HTR-8/SVneo (cell line): ENCODE data around the gene GDI2.
"Not testable (repeated sequence)": the region's sequence is repeated elsewhere in the genome, so short reads cannot be mapped to it uniquely, and the experiment has no call there.

Experiments
- DNase-seq: peaks from one replicate; pipeline ENCODE4 v3.0.0; 2011; ENCODE audit warnings: low spot score, mixed read lengths; ENCODE audit not compliant: insufficient read length
- FAIRE-seq: peaks from 2 replicates; lab custom pipeline; 2011; peaks lifted over from hg19 to GRCh38; lab: Jason Lieb, UNC

GDI2 gene

GRCh38 chr10:5794236-5794635, 19.0 kb downstream of the GDI2 start:
- DNase-seq (no peak), FAIRE-seq (no peak)

DNA sequence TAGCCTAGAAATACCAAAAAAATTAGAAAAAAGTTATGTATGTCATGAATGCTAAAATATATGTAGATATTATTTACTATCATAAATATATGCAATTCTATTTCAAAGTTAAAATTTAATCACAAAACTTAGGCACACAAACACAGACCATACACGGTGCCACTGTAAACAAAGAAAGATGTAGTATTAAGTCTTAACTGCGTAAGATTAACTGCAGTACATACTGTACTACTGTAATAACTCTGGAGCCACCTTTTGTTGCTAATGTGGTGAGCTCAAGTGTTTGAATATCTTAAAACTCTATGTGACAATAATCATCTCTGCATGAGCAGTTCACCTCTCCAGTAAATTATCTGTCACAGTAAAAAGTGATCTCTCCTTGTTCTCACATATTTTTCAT, 23.6 kb downstream of the GDI2 start:
- DNase-seq (no peak), FAIRE-seq (no peak)

- FAIRE-seq (no peak), DNase-seq (no peak)
Measured at GRCh38 chr10:5788969-5789368, 24.3 kb downstream of the GDI2 start.

DNA sequence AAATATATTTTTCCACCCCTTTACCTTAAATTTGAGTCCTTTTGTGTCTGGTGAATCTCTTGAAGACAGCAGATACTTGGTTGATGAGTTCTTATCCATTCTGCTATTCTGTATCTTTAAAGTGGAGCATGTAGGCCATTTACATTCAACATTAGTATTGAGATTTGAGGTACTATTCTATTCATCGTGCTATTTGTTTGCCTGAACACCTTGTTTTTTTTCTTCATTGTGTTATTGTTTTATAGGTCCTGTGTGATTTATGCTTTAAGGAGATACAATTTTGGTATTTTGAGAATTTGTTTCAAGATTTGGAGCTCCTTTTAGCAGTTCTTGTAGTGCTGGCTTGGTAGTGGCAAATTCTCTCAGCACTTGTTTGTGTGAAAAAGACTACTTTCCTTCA, 29.9 kb downstream of the GDI2 start:
- no peak for FAIRE-seq
- DNase-seq: no peak

GRCh38 chr10:5782174-5782573, 31.1 kb downstream of the GDI2 start:
- DNase-seq (no peak), FAIRE-seq (no peak)

DNA sequence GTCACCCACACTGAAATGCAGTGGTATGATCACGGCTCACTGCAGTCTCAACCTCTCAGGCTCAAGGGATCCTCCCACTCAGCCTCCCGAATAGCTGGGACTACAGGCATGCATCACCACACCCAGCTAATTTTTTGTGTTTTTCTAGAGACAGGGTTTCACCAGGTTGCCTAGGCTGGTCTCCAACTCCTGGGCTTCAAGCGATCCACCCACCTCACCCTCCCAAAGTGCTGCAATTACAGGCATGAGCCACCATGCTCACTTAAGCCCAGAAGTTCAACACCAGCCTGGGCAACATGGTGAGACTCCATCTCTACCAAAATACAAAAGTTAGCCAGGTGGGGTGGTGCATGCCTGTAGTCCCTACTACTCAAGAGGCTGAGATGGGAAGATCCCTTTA, 33.5 kb downstream of the GDI2 start:
- no peak for DNase-seq
- FAIRE-seq: no peak

GRCh38 chr10:5777758-5778157, 35.5 kb downstream of the GDI2 start:
- FAIRE-seq, DNase-seq: not testable (repeated sequence)

DNA sequence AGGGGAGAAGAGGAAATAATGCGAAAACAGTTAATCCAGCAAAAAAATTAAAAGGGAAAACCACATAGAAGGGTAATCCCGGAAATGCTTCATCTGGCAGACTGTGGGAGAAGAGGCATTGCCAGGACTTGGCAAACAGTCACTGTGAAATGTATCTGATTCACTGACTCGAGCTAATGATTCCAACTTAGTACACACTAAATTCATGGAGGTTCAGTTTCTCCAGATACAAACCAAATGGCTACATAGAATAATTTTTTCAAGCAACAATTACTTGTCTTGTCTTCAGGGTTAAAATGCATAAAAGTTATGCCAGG, 36.4 kb downstream of the GDI2 start:
- FAIRE-seq: no peak
- DNase-seq: no peak

- no peak for DNase-seq
Measured at GRCh38 chr10:5776136-5776880, 36.9 kb downstream of the GDI2 start.

GRCh38 chr10:5775685-5776084, 37.5 kb downstream of the GDI2 start:
- FAIRE-seq: no peak

More at GRCh38 chr10:5776136-5776880, 36.9 kb downstream of the GDI2 start:
- no peak for FAIRE-seq

DNA sequence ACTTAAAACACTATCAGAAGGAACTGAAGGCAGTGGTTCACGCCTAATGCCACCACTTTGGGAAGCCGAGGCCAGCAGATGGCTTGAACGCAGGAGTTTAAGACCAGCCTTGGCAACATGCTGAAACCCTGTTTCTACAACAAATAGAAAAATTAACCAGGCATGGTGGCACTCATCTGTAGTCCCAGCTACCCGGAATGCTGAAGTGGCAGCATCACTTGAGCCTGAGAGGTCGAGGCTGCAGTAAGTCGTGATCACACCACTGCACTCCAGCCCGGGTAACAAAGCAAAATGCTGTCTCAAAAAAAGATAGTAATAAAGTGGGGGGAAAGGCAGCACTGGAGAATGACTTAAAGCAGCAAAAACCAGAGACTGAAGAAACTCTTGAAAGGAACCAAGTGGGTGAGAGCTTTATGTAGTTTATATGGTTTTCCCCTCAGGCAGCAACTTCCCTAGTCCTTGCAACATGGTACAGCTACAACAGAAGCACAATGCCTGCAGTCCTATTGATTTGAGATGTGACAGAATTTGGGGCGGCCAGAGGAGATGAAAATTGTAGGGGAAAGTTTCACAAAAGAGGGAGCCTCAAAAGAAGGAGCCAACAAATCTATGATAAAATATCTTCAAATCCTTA, 38.1 kb downstream of the GDI2 start:
- no peak for DNase-seq
- no peak for FAIRE-seq

More at GRCh38 chr10:5775685-5776084, 37.5 kb downstream of the GDI2 start:
- DNase-seq: no peak

DNA sequence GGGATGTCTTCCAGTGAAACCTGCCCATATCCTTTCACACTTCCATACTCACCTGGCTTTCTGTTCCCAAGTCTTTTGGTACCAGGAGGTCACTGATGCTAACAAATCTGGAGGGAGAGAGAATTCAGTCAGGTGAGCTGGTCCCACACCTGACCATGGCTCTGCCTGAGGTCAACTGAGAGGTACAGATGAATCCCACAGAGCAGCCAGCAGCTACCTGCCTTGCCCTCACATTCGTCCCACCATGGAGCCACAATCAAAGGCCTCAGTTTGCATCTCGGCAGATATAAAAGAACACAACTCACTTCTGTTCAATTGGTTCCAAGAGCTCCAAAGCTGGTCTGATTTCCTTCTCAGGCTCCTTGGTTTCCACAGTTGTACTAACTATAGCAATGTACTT, 47.0 kb downstream of the GDI2 start:
- FAIRE-seq (no peak), DNase-seq (no peak)

DNA sequence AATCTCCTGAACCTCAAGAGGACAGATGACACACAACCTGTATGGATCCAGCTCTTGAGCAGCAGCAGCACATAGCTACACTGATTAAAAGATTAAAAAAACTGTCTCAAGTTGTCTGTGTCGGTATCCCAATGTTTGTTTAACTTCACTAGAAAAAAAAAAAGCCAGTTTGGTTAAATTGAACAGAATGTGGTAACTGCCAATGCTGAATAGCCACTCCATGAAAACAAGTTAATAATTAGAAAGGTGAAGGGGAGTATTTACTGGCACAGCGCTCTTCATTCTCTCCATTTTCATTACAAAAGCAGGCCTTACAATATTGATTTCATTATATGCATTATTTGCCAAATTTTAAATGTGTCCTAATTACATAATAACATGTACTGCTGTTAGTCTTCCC, 47.6 kb downstream of the GDI2 start:
- DNase-seq: no peak
- FAIRE-seq: no peak

DNA sequence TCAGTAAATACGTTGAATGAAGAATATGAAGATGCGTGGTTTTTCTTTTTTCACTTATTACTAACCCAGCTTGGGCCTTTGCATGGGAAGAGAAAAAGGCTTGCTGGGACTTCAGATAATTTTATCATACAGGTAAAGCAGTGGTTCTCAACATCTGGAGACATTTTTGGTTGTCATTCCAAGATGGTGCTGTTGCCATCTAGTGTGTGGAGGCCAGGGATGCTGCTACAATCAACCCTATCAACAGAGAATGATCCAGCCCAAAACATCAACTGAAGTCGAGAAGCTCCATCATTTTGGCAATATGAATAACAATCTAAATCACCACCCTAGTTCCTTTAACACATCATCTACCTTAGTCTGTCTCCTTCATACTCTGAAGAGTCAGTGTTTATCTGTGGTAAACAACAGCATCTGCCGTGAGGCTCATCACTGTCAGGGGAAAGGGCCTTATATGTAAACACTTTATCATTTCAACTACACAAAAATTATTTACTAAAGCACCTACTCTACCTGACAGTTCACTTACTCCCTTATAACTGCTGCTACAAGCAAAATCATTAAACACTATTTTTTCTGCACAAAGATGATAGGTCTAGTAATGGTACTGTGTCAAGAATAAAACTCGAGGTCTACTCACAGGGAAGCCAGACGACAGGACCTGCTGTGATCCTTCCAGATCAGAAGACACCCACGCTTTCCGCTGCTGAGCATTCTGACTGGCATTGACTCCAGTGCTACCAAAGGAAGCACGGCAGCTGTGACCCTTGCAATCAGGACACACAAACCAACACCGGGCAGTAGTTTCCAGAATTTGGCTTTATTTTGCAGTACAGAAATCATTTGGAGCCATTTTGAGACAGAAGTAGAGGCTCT, 48.6 kb downstream of the GDI2 start:
- FAIRE-seq: no peak
- no peak for DNase-seq

GRCh38 chr10:5762531-5762930, 50.7 kb downstream of the GDI2 start:
- FAIRE-seq (no peak), DNase-seq (no peak)

DNA sequence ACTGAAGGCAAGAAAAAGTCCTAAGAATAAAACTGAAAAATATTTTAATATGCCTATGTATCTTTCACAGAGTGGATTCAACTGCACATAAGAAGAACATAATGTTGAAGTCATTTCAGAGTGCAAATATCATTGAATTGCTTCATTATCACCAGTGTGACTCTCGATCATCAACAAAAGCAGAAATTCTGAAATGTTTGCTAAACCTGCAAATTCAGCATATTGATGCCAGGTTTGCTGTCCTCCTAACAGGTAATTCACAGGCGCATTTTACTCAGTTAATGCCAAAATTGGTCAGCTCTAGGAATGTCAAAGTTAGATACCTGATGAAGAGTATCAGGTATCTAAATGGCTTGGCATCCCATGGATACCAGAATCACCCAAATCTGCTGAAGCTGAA, 52.0 kb downstream of the GDI2 start:
- FAIRE-seq (no peak), DNase-seq (no peak)

GRCh38 chr10:5760515-5760914, 52.7 kb downstream of the GDI2 start:
- no peak for DNase-seq
- no peak for FAIRE-seq

DNA sequence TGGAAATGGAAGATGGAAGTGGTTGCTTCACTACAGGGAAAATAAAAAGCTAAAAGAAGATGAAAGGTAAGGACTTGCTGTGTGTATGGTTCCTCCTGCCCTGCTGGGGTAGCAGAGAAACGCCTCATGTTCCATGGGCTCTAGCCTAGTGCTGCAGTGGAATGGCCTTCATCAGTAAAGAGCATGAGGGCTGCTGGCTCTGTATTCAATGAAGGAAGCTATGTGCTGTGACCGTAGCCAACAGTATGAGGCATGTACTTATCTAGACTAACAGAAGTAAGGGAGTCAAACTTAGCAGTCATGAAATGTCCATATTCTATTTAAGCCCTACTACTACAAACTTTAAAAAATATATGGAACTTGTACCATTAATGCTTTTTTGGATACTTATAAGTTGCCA, 54.3 kb downstream of the GDI2 start:
- FAIRE-seq (no peak), DNase-seq (no peak)

DNA sequence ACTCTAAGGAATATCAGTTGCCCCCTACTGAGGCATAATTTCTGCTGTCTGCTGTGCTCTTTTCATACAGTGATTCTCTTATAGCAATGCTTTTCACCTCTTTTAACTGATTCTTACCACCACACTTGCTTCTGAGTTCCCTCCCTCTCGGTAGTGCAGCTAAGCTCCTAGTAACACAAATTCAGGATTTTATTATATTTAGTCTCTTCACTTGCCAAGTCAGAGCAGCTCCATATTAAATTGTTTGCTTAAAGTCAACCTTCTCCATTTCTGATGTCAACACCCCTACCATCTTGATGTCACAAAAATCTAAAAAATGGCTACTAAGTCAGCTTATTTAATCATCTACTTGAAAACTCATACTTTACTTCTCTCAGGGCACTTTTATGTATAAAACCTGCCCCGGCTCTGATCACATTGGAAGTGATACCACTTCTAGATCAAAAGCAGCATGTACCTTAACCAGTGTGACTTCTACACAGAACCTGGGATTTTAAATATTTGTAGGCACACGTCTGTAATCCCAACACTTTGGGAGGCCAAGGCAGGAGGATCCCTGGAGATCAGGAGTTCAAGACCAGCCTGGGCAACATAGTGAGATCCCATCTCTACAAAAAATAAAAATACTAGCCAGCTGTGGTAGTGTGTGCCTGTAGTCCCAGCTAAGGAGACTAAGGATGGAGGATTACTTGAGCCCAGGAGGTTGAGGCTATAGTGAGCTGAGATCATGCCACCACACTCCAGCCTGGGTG, 55.3 kb downstream of the GDI2 start:
- FAIRE-seq (no peak), DNase-seq (no peak)

DNA sequence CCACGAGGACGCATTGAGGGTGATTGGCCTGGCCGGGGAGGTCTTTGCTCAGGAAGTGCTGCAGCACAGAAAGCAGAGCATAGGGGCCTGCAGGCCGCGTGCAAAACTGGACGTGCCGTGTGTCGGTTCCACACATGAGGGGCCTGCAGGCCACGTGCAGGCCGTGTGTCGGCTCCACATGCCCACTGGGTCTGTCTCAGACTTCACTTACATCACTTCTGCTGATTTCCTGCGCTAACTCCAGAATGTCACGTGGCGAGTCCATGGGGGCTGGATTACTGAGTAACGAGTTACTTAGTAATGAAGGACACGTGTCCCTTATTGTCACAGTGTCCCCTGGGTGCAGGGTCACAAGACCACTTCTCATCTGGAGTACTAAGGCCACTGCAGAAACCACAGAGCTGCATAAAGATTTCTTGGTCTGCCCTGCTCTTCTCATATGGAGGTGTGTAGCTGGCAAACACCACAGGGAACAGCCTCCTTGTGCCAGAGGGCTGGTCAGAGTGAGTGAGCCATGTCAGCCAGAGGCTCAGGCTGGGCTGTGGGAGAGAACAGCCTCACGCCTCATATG, 60.8 kb downstream of the GDI2 start:
- no peak for FAIRE-seq
- no peak for DNase-seq
